MM.1S (cell line): ENCODE measurements around the gene GFER.

Source experiments
- DNase-seq: peaks from one replicate; pipeline ENCODE4 v3.0.0-alpha.2; 2015
- H2AFZ ChIP-seq: fragments of 300-600 bp; sonication (generic); 2 replicates; pipeline ENCODE4 v1.6.0; 2016; ENCODE audit warnings: antibody characterized with exemption, low read length
- H3F3A ChIP-seq: fragments of 300-600 bp; sonication (generic); 2 replicates; pipeline ENCODE4 v1.6.1; 2016; ENCODE audit warnings: mild to moderate bottlenecking, antibody characterized with exemption, low read length, moderate library complexity, mixed read lengths; ENCODE audit not compliant: insufficient read depth
- H3K27ac ChIP-seq: fragments of 300-600 bp; sonication (generic); 2 replicates; pipeline ENCODE4 v1.5.1; 2016; ENCODE audit warnings: mild to moderate bottlenecking, low read length
- H3K27me3 ChIP-seq: fragments of 300-600 bp; sonication (generic); replicated peaks from 2 replicates; pipeline ENCODE4 v1.6.0; 2016; ENCODE audit warnings: low read length; ENCODE audit not compliant: insufficient read depth
- H3K36me3 ChIP-seq: fragments of 300-600 bp; sonication (generic); replicated peaks from 2 replicates; pipeline ENCODE4 v1.6.1; 2016; ENCODE audit warnings: mild to moderate bottlenecking, low read length, mixed read lengths; ENCODE audit not compliant: insufficient read depth
- H3K4me1 ChIP-seq: fragments of 300-600 bp; sonication (generic); 2 replicates; pipeline ENCODE4 v1.6.1; 2016; ENCODE audit warnings: low read length, mixed read lengths
- H3K4me2 ChIP-seq: fragments of 300-600 bp; sonication (generic); 2 replicates; pipeline ENCODE4 v1.6.0; 2016; ENCODE audit warnings: low read depth, low read length
- H3K4me3 ChIP-seq: fragments of 300-600 bp; sonication (generic); 2 replicates; pipeline ENCODE4 v1.5.1; 2016; ENCODE audit warnings: low read length, mixed read lengths
- H3K79me2 ChIP-seq: fragments of 300-600 bp; sonication (generic); 2 replicates; pipeline ENCODE4 v1.6.1; 2016; ENCODE audit warnings: mixed run types, low read length, mixed read lengths
- H3K9ac ChIP-seq: fragments of 300-600 bp; sonication (generic); 2 replicates; pipeline ENCODE4 v1.6.1; 2016; ENCODE audit warnings: low read length, mixed read lengths
- H3K9me2 ChIP-seq: fragments of 300-600 bp; sonication (generic); replicated peaks from 2 replicates; pipeline ENCODE4 v1.6.1; 2016; ENCODE audit warnings: mild to moderate bottlenecking, low read length, mixed read lengths; ENCODE audit not compliant: insufficient read depth
- H3K9me3 ChIP-seq: fragments of 300-600 bp; sonication (generic); replicated peaks from 2 replicates; pipeline ENCODE4 v1.6.1; 2016; ENCODE audit warnings: mild to moderate bottlenecking, low read length, mixed read lengths; ENCODE audit not compliant: insufficient read depth
- H4K20me1 ChIP-seq: fragments of 300-600 bp; sonication (generic); 2 replicates; pipeline ENCODE4 v1.6.1; 2016; ENCODE audit warnings: mild to moderate bottlenecking, low read length, moderate library complexity, mixed read lengths; ENCODE audit not compliant: insufficient read depth
- CTCF ChIP-seq: fragments of 300-600 bp; sonication (generic); IDR thresholded peaks from 2 replicates; pipeline ENCODE4 v1.5.1; 2016; ENCODE audit warnings: antibody characterized with exemption, low read length, mixed read lengths
- EZH2 ChIP-seq: fragments of 300-600 bp; sonication (generic); optimal IDR thresholded peaks from 2 replicates; pipeline ENCODE3; 2017; ENCODE audit warnings: low read depth, mild to moderate bottlenecking, antibody characterized with exemption, low read length, mixed read lengths
- EZH2phosphoT487 ChIP-seq: fragments of 300-600 bp; sonication (generic); IDR thresholded peaks from 2 replicates; pipeline ENCODE4 v1.6.1; 2018; ENCODE audit warnings: antibody characterized with exemption, low read length

GFER gene

GRCh38 chr16:2029350-2029749 lies 45.4 kb downstream of the GFER start:
- H3K36me3 ChIP-seq, result no peaks in the 10 kb centered on the region
- no peak overlapping the region for H3K4me2 ChIP-seq
- H3K9me3 ChIP-seq, result no peaks in the 10 kb centered on the region
- TF ChIP-seq EZH2phosphoT487 (no peak), EZH2 (no peak), CTCF (no peak)
- H3K27me3 ChIP-seq, result peaks cover 44% of the 10 kb centered on the region
- no peak overlapping the region for H3K27ac ChIP-seq
- peaks cover 4% of the 10 kb centered on the region; the same call in 1 of the 2 replicates for H3K4me1 ChIP-seq
- H3K4me3 ChIP-seq, result no peak overlapping the region
- no peak for DNase-seq
- H2AFZ ChIP-seq, result no peak overlapping the region
- H3K9ac ChIP-seq, result no peak overlapping the region
- no peaks in the 10 kb centered on the region for H3K79me2 ChIP-seq
- no peaks in the 10 kb centered on the region; the same call in 1 of the 2 replicates for H3F3A ChIP-seq
- H3K9me2 ChIP-seq, result no peaks in the 10 kb centered on the region
- H4K20me1 ChIP-seq, result no peaks in the 10 kb centered on the region

- Histone ChIP-seq H3K36me3 (no peaks in the 10 kb centered on the region), H3K79me2 (no peaks in the 10 kb centered on the region), H3K9me2 (no peaks in the 10 kb centered on the region), H3K4me2 (no peak overlapping the region), H3K4me1 (peaks cover 4% of the 10 kb centered on the region; the same call in 1 of the 2 replicates), H2AFZ (no peak overlapping the region), H4K20me1 (no peaks in the 10 kb centered on the region), H3F3A (no peaks in the 10 kb centered on the region; the same call in 1 of the 2 replicates), H3K4me3 (no peak overlapping the region), H3K9me3 (no peaks in the 10 kb centered on the region), H3K27me3 (peaks cover 49% of the 10 kb centered on the region), H3K9ac (no peak overlapping the region), H3K27ac (no peak overlapping the region)
- TF ChIP-seq EZH2phosphoT487 (no peak), EZH2 (no peak), CTCF (no peak)
- DNase-seq, result no peak
Measured at GRCh38 chr16:2030036-2030435, 46.0 kb downstream of the GFER start.

DNA sequence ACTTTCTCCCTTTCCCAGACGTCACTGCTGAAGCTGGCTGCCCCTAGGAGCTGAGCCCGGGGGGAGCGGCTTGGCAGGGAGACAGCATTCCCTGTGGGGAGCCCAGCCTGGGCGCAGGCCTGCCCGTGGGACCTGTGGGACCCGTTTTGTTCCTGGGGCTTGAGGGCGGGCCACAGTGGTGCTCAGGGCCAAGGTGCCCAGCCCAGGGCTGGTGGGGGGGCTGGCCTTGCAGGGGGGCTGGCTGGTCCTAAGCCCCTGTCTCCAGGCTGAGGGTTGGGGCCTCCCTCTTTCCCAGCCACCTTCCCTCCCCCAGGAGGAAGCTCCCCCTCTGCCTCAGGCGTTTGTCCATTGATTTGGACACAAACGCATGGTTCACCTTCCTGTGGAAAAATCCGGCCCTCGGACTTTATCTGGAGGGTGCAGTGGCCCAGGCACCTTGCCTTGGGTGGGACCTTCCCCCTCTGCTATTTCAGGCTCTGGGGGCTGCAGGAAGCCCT lies 47.1 kb downstream of the GFER start:
- Histone ChIP-seq H3K79me2 (no peaks in the 10 kb centered on the region), H4K20me1 (no peaks in the 10 kb centered on the region), H3K4me1 (peaks cover 4% of the 10 kb centered on the region; the same call in 1 of the 2 replicates), H3K9ac (no peak overlapping the region), H3K9me2 (no peaks in the 10 kb centered on the region), H3K4me3 (no peak overlapping the region), H3K36me3 (no peaks in the 10 kb centered on the region), H3K27me3 (peaks cover 48% of the 10 kb centered on the region), H2AFZ (no peak overlapping the region), H3F3A (no peaks in the 10 kb centered on the region; the same call in 1 of the 2 replicates), H3K9me3 (no peaks in the 10 kb centered on the region), H3K27ac (no peak overlapping the region), H3K4me2 (no peak overlapping the region)
- TF ChIP-seq EZH2 (no peak), CTCF (no peak), EZH2phosphoT487 (no peak)
- no peak for DNase-seq
